H1 (cell line): ENCODE measurements around the gene MT1F. TPM values are rescaled to one million over a fixed set of nuclear protein-coding genes. Genes with fewer than 3 reads are reported as not detected.

ENCODE experiments used
- CTCF ChIA-PET: fragments of 300-600 bp; sonication (Branson Sonifier 250); formaldehyde crosslinking; loops from one replicate; lab custom pipeline; 2021; ENCODE audit not compliant: partially characterized antibody; lab: Charles Lee
- POLR2A ChIA-PET: fragments of 300-600 bp; sonication (Branson Sonifier 250); formaldehyde crosslinking; loops from one replicate; lab custom pipeline; 2021; ENCODE audit warnings: inconsistent platforms; ENCODE audit not compliant: partially characterized antibody; lab: Charles Lee
- DNase-seq, 2 experiments: peaks; one replicate each; pipeline versions ENCODE4 v3.0.0 to v3.0.0-alpha.2; 2010 to 2022; ENCODE audit warnings: low spot score in 2 of 2, low read depth in 1 of 2, mixed read lengths in 1 of 2
- FAIRE-seq: peaks from 2 replicates; lab custom pipeline; 2011; peaks lifted over from hg19 to GRCh38; lab: Jason Lieb, UNC
- H2AFZ ChIP-seq: 2 replicates; pipeline ENCODE4 v1.8.1; 2012; ENCODE audit warnings: low read length, inconsistent platforms
- H2AK5ac ChIP-seq: 2 replicates; pipeline ENCODE4 v1.6.1; 2013; ENCODE audit warnings: low read depth, low read length
- H2BK120ac ChIP-seq: replicated peaks from 2 replicates; pipeline ENCODE3; 2013; ENCODE audit warnings: low read depth, low read length, inconsistent platforms
- H2BK12ac ChIP-seq: 2 replicates; pipeline ENCODE4 v1.6.1; 2013; ENCODE audit warnings: low read depth, low read length
- H2BK15ac ChIP-seq: 2 replicates; pipeline ENCODE4 v1.6.1; 2013; ENCODE audit warnings: low read length
- H2BK20ac ChIP-seq: 2 replicates; pipeline ENCODE4 v1.6.1; 2013; ENCODE audit warnings: low read length
- H2BK5ac ChIP-seq: 2 replicates; pipeline ENCODE4 v1.6.1; 2013; ENCODE audit warnings: low read depth, low read length
- H3K14ac ChIP-seq: 2 replicates; pipeline ENCODE4 v1.6.1; 2013; ENCODE audit warnings: inconsistent platforms; ENCODE audit not compliant: insufficient read length
- H3K18ac ChIP-seq: 2 replicates; pipeline ENCODE4 v1.6.1; 2013; ENCODE audit warnings: low read length; ENCODE audit errors: extremely low read depth
- H3K23ac ChIP-seq: 2 replicates; pipeline ENCODE4 v1.6.1; 2013; ENCODE audit warnings: inconsistent platforms; ENCODE audit not compliant: insufficient read length
- H3K23me2 ChIP-seq: 2 replicates; pipeline ENCODE4 v1.6.1; 2013; ENCODE audit warnings: low read depth, low read length
- H3K27ac ChIP-seq: 2 replicates; pipeline ENCODE4 v1.6.1; 2011; ENCODE audit warnings: low read depth, low read length, inconsistent platforms
- H3K27me3 ChIP-seq, 4 experiments: replicated peaks in 1 of 4; 1 replicate in 1 of 4; 2 replicates in 3 of 4; pipeline versions ENCODE4 v1.6.1 to v1.8.1; 2011 to 2013; ENCODE audit warnings: low read length in 3 of 4, mild to moderate bottlenecking in 3 of 4, inconsistent platforms in 2 of 4, mixed read lengths in 2 of 4, moderate library complexity in 1 of 4; ENCODE audit not compliant: control insufficient read depth in 3 of 4, insufficient read depth in 3 of 4; ENCODE audit errors: extremely low read depth in 1 of 4
- H3K36me3 ChIP-seq, 4 experiments: 2 replicates each; pipeline versions ENCODE4 v1.6.1 to v1.8.1; 2011 to 2013; ENCODE audit warnings: mild to moderate bottlenecking in 4 of 4, low read length in 3 of 4, moderate library complexity in 2 of 4, control low read depth in 1 of 4, inconsistent platforms in 1 of 4; ENCODE audit not compliant: insufficient read depth in 4 of 4, control insufficient read depth in 2 of 4
- H3K4ac ChIP-seq: replicated peaks from 2 replicates; pipeline ENCODE3; 2013; ENCODE audit warnings: low read length, low read depth, mixed read lengths, inconsistent platforms; ENCODE audit not compliant: insufficient read length
- H3K4me1 ChIP-seq, 4 experiments: replicated peaks in 1 of 4; 1 replicate in 1 of 4; 2 replicates in 3 of 4; pipeline versions ENCODE4 v1.6.1 to v1.8.1; 2011 to 2013; ENCODE audit warnings: low read length in 3 of 4, inconsistent platforms in 2 of 4, mixed read lengths in 1 of 4; ENCODE audit not compliant: insufficient read depth in 4 of 4, control insufficient read depth in 3 of 4
- H3K4me2 ChIP-seq, 2 experiments: 2 replicates each; pipeline versions ENCODE4 v1.6.1 to v1.8.1; 2011 to 2013; ENCODE audit warnings: low read depth in 2 of 2, low read length in 2 of 2, control low read depth in 1 of 2, inconsistent platforms in 1 of 2, mild to moderate bottlenecking in 1 of 2; ENCODE audit not compliant: insufficient read depth in 1 of 2
- H3K4me3 ChIP-seq, 4 experiments: fragments of 200-600, 300-600 bp in 1 of 4; sonication (generic), shearing (Covaris generic), sonication (Bioruptor Twin) in 1 of 4; 2 replicates each; pipeline versions ENCODE4 v1.5.1 to v1.8.1; 2011 to 2016; ENCODE audit warnings: low read length in 4 of 4, low read depth in 3 of 4, control low read depth in 2 of 4, inconsistent platforms in 2 of 4, mild to moderate bottlenecking in 2 of 4, mixed read lengths in 1 of 4, moderate library complexity in 1 of 4; ENCODE audit not compliant: insufficient read depth in 2 of 4; ENCODE audit errors: extremely low read depth in 1 of 4
- H3K56ac ChIP-seq: replicated peaks from 2 replicates; pipeline ENCODE3; 2013; ENCODE audit warnings: low read depth, mild to moderate bottlenecking, mixed read lengths, low read length, inconsistent platforms; ENCODE audit not compliant: insufficient read length
- H3K79me1 ChIP-seq: 2 replicates; pipeline ENCODE4 v1.6.1; 2013; ENCODE audit warnings: low read depth, low read length, control low read depth
- H3K79me2 ChIP-seq, 2 experiments: 2 replicates each; pipeline versions ENCODE4 v1.6.1 to v1.8.1; 2012 to 2013; ENCODE audit warnings: low read length in 2 of 2, mild to moderate bottlenecking in 2 of 2, inconsistent platforms in 1 of 2; ENCODE audit not compliant: insufficient read depth in 2 of 2, control insufficient read depth in 1 of 2
- H3K9ac ChIP-seq, 4 experiments: replicated peaks in 1 of 4; 1 replicate in 1 of 4; 2 replicates in 3 of 4; pipeline versions ENCODE4 v1.6.1 to v1.8.1; 2011 to 2013; ENCODE audit warnings: low read depth in 3 of 4, low read length in 3 of 4, control low read depth in 2 of 4, mild to moderate bottlenecking in 2 of 4, moderate library complexity in 2 of 4, inconsistent platforms in 1 of 4; ENCODE audit errors: extremely low read depth in 1 of 4
- H3K9me3 ChIP-seq, 2 experiments: 2 replicates each; pipeline versions ENCODE4 v1.6.1 to v1.8.1; 2012 to 2013; ENCODE audit warnings: mild to moderate bottlenecking in 2 of 2, moderate library complexity in 2 of 2, control low read depth in 1 of 2, inconsistent platforms in 1 of 2, low read depth in 1 of 2, low read length in 1 of 2, mixed read lengths in 1 of 2; ENCODE audit not compliant: insufficient read depth in 2 of 2
- H4K20me1 ChIP-seq, 2 experiments: replicated peaks in 1 of 2; 2 replicates each; pipeline versions ENCODE3 to v1.8.1; 2011 to 2013; ENCODE audit warnings: inconsistent platforms in 2 of 2, low read length in 2 of 2, mild to moderate bottlenecking in 1 of 2; ENCODE audit not compliant: insufficient read depth in 2 of 2, control insufficient read depth in 1 of 2
- H4K5ac ChIP-seq: 2 replicates; pipeline ENCODE4 v1.6.1; 2013; ENCODE audit warnings: low read length, low read depth, mixed read lengths, inconsistent platforms; ENCODE audit not compliant: insufficient read length
- H4K8ac ChIP-seq: 2 replicates; pipeline ENCODE4 v1.8.0; 2013; ENCODE audit warnings: mild to moderate bottlenecking, moderate library complexity, low read length, inconsistent platforms; ENCODE audit not compliant: insufficient read depth; ENCODE audit errors: extremely low read depth
- H4K91ac ChIP-seq: replicated peaks from 2 replicates; pipeline ENCODE3; 2013; ENCODE audit warnings: low read length, mixed read lengths, inconsistent platforms; ENCODE audit not compliant: insufficient read length
- CBX8 ChIP-seq: fragments of 300-800, 300-1000 bp; sonication (generic); IDR thresholded peaks from 2 replicates; pipeline ENCODE4 v1.7.1; 2016; ENCODE audit warnings: low read depth, low read length, borderline replicate concordance
- CHD1 ChIP-seq: IDR thresholded peaks from 2 replicates; pipeline ENCODE4 v1.6.1; 2012; ENCODE audit warnings: low read depth, low read length, improper control_type of control experiment
- CREB1 ChIP-seq: IDR thresholded peaks from 2 replicates; pipeline ENCODE4 v1.6.1; 2012; ENCODE audit warnings: inconsistent platforms
- CTCF ChIP-seq, 3 experiments: IDR thresholded peaks; 1 replicate in 2 of 3; 2 replicates in 1 of 3; pipeline versions ENCODE4 v1.5.1 to v1.6.1; 2011; ENCODE audit warnings: low read length in 3 of 3, mild to moderate bottlenecking in 3 of 3, inconsistent platforms in 2 of 3, low read depth in 1 of 3, moderate library complexity in 1 of 3; ENCODE audit not compliant: insufficient read depth in 1 of 3; ENCODE audit errors: control extremely low read depth in 1 of 3
- FOSL1 ChIP-seq: IDR thresholded peaks from 2 replicates; pipeline ENCODE4 v1.6.1; 2011; ENCODE audit warnings: mild to moderate bottlenecking, low read depth, low read length, moderate library complexity; ENCODE audit not compliant: insufficient read depth
- GABPA ChIP-seq: IDR thresholded peaks from 2 replicates; pipeline ENCODE4 v1.6.1; 2011; ENCODE audit warnings: mild to moderate bottlenecking, low read length, moderate library complexity, borderline replicate concordance; ENCODE audit not compliant: insufficient read depth
- GTF2F1 ChIP-seq: IDR thresholded peaks from 2 replicates; pipeline ENCODE4 v1.6.1; 2012; ENCODE audit warnings: low read depth, low read length, improper control_type of control experiment, borderline replicate concordance
- JUN ChIP-seq: IDR thresholded peaks from 2 replicates; pipeline ENCODE4 v1.6.1; 2011; ENCODE audit warnings: low read depth, mild to moderate bottlenecking, improper control_type of control experiment, low read length
- KDM1A ChIP-seq: fragments of 200-600, 300-600 bp; sonication (generic); IDR thresholded peaks from 2 replicates; pipeline ENCODE4 v1.7.1; 2016; ENCODE audit warnings: mild to moderate bottlenecking, low read length, borderline replicate concordance
- POLR2A ChIP-seq, 2 experiments: IDR thresholded peaks; 1 replicate in 1 of 2; 2 replicates in 1 of 2; pipeline ENCODE4 v1.6.1; 2011; ENCODE audit warnings: low read depth in 2 of 2, low read length in 2 of 2, mild to moderate bottlenecking in 2 of 2; ENCODE audit errors: control extremely low read depth in 1 of 2
- POLR2AphosphoS5 ChIP-seq: IDR thresholded peaks from 2 replicates; pipeline ENCODE4 v1.6.1; 2011; ENCODE audit warnings: low read depth, low read length
- RFX5 ChIP-seq: IDR thresholded peaks from 2 replicates; pipeline ENCODE4 v1.6.1; 2011; ENCODE audit warnings: low read depth, low read length, improper control_type of control experiment, borderline replicate concordance
- TCF12 ChIP-seq: IDR thresholded peaks from 2 replicates; pipeline ENCODE4 v1.6.1; 2011; ENCODE audit warnings: low read depth, mild to moderate bottlenecking, low read length
- WGBS, 2 experiments: shearing (Covaris generic) in 1 of 2; methylation state at CpG; one replicate each; pipeline versions ENCODE4 v1.1.6 to v1.1.7; 2013 to 2015; ENCODE audit warnings: low lambda C conversion rate in 2 of 2, mixed read lengths in 2 of 2, inconsistent platforms in 1 of 2, low coverage in 1 of 2, missing lambda C conversion rate in 1 of 2; ENCODE audit not compliant: insufficient replicate concordance in 2 of 2, insufficient coverage in 1 of 2, insufficient read length in 1 of 2; ENCODE audit errors: extremely low coverage in 1 of 2, missing lambda C conversion rate in 1 of 2; 5-methylcytosine and 5-hydroxymethylcytosine counted together
- polyA plus RNA-seq, 7 experiments: library from polyadenylated mRNA; depleted of rRNA in 3 of 7; stranded (reverse) in 5 of 7; unstranded in 2 of 7; fragments of >200 nt in 5 of 7; fragments of 200-250 nt in 2 of 7; gene quantifications; 1 replicate in 5 of 7; 2 replicates in 1 of 7; 4 replicates in 1 of 7; pipeline versions ENCODE4 v1.2.1 to v1.2.3, GENCODE V29; 2011 to 2013; ENCODE audit warnings: missing spikeins in 2 of 7, mixed read lengths in 2 of 7
- total RNA-seq: library from RNA; stranded (reverse); fragmentation: NEBNext Ultra II Directional; extraction: Animal tissue kit (Norgen Biotek cat#: 25700); gene quantifications from 2 replicates; pipeline ENCODE4 v1.2.1, GENCODE V29; 2021

MT1F gene
- total and polyA plus RNA-seq, 2 of the 8 experiments (the other 6 are each of a cell fraction or from before 2014, with no cell fraction given), result 5.9 to 20.8 TPM

GRCh38 chr16:56689171-56689570, 31.4 kb downstream of the MT1F start:
- POLR2A ChIA-PET, result interaction anchor here (2.7 kb wide), 1 partner anchor 13 kb away, joined by 10 read pairs; no protein-coding TSS in a partner anchor
- CTCF ChIA-PET, result interaction anchor here (0.8 to 2.9 kb wide), 10 partner anchors 9 to 173 kb away, joined by 3 to 10 read pairs (median 4); partner anchors contain the start of gene MT1E
- Histone ChIP-seq H3K23ac (no peak overlapping the region), H2BK120ac (no peak overlapping the region), H3K18ac (no peak overlapping the region), H3K4me1 (no peaks in the 10 kb centered on the region), H4K5ac (no peak overlapping the region), H3K79me2 (no peaks in the 10 kb centered on the region), H2BK20ac (no peak overlapping the region), H3K36me3 (no peaks in the 10 kb centered on the region), H3K9ac (no peak overlapping the region), H3K9me3 (no peaks in the 10 kb centered on the region), H3K4me2 (no peak overlapping the region), H4K8ac (no peak overlapping the region), H3K23me2 (no peaks in the 10 kb centered on the region), H3K14ac (no peak overlapping the region), H3K56ac (no peak overlapping the region), H4K91ac (no peak overlapping the region), H3K27ac (no peak overlapping the region), H2BK15ac (no peak overlapping the region), H3K4ac (no peak overlapping the region), H3K27me3 (no peaks in the 10 kb centered on the region), H2BK5ac (no peak overlapping the region), H3K4me3 (no peak overlapping the region), H2AFZ (no peak overlapping the region), H3K79me1 (no peaks in the 10 kb centered on the region), H4K20me1 (no peaks in the 10 kb centered on the region), H2BK12ac (no peak overlapping the region), H2AK5ac (no peak overlapping the region)
- 80% methylated on average over 3 of the region's 3 CpGs; no CpG with 5 or more reads in 1 of the 2 experiments for WGBS, 2 experiments
- FAIRE-seq (no peak), DNase-seq (no peak)
- TF ChIP-seq RFX5 (no peak), CTCF (IDR thresholded peaks at IDR 0.05; ENCODE audit: control extremely low read depth in 1 of 3, insufficient read depth in 1 of 3, low read depth in 1 of 3, low read length in 3 of 3) (no peak), CBX8 (no peak), CHD1 (no peak), POLR2A (IDR thresholded peaks at IDR 0.05; ENCODE audit: control extremely low read depth in 1 of 2, low read depth in 2 of 2, low read length in 2 of 2) (no peak), KDM1A (no peak), POLR2AphosphoS5 (no peak), GABPA (no peak), GTF2F1 (no peak), TCF12 (no peak), FOSL1 (no peak), JUN (no peak), CREB1 (no peak)
